Retinal pigment epithelial cell (primary cell): ENCODE data around the gene ANXA1.

ENCODE experiments used
- DNase-seq: peaks from one replicate; pipeline ENCODE4 v3.0.0-alpha.2; 2010; ENCODE audit warnings: low read depth
- H3K4me3 ChIP-seq: 2 replicates; pipeline ENCODE4 v1.5.1; 2011; ENCODE audit warnings: mild to moderate bottlenecking, low read length, control low read depth, moderate library complexity
- CTCF ChIP-seq: conservative IDR thresholded peaks from 2 replicates; pipeline ENCODE4 v1.5.1; 2011; ENCODE audit warnings: low read depth, low read length, control low read depth, inconsistent platforms

Gene ANXA1

DNA sequence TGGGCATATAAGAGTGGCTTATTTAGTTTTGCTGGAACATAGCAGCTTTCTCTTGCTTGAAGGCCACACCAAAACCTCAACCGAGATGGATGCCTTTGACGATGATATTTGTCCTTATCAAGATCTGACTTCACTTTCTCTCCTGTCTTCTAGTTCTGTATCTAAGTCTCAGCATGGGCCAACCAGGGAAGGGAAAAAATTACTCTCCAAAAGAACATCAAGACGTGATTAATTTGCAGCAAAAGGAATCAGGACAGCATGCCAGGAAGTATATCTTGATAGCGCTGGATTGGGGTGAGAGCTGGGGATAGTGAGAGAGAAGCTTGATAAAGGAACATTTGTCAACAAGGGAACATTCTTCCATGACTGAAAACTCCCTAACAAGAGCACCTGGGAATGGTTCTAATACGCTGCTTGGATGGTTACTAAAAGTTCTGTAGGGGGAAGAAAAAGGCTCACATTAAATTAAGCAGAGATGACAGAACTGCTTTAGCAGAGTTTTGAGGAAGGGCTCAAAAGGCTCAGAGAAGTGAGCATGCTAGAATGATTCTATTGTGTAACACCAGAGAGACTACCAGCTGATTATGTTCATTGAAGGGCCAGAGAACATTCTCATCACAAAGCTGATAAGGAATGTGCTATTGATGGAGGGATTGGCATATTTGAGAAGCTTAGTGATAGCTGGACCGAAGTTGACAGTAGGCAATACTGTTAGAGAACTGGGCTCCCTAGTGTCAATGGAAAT, 21.6 kb upstream of the ANXA1 start:
- no peak overlapping the region for H3K4me3 ChIP-seq
- no peak for DNase-seq
- TF ChIP-seq CTCF: no peak

DNA sequence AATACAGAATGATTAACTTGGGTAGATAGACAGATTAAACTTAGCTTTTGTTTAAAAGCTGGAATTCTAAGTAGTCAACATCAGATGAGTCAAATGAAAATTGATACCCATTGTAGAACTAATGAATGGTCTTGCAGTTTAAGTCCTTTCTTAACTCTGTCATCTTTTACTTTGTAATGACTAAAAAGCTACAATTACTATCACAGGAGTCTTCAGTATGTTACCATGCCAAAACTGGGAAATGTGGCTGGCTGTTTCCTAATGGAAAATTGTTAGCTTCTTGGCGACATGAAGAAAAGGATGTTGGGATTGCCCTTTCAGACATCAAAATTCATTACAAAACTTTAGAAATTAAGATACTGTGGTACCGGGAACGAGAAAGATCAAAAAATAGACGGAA, 20.2 kb upstream of the ANXA1 start:
- TF ChIP-seq CTCF: no peak
- no peak for DNase-seq
- H3K4me3 ChIP-seq: no peak overlapping the region

DNA sequence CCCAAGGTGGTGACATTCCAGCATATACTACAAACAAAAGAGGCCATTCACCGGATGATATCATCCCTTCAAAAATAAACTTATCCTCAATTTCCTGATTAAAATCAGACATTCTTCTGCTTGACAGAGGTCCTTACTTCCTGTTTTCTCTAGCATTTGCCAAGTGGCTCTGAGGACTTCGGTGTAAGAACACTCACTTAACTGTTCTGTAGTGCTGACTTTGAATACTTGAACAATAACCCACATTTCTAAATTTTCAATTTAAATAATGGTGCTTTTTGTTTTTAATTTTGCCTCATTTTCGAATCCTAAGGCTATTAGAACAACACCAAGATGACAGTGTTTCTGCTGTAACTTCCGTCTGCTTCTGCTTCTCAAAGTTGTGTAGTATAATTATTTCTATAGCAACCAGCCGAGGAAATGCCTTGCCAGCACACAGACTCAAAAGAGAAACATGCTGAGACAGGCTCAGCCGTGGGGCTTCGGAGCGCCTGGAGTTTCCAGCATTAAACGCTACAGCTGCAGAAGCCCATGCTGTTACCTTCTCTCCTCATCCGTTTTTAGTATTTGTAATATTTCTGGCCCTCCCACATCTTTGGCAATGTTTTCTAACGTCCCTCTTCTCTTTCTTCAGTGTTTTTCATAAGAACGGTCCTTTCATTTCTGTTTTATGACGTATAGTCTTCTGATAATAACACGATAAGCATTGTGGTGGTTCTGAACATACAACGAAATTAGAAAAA, 19.5 kb upstream of the ANXA1 start:
- no peak for TF ChIP-seq CTCF
- DNase-seq: peak; percentile 69
- peak overlapping the region; percentile 55 for H3K4me3 ChIP-seq

DNA sequence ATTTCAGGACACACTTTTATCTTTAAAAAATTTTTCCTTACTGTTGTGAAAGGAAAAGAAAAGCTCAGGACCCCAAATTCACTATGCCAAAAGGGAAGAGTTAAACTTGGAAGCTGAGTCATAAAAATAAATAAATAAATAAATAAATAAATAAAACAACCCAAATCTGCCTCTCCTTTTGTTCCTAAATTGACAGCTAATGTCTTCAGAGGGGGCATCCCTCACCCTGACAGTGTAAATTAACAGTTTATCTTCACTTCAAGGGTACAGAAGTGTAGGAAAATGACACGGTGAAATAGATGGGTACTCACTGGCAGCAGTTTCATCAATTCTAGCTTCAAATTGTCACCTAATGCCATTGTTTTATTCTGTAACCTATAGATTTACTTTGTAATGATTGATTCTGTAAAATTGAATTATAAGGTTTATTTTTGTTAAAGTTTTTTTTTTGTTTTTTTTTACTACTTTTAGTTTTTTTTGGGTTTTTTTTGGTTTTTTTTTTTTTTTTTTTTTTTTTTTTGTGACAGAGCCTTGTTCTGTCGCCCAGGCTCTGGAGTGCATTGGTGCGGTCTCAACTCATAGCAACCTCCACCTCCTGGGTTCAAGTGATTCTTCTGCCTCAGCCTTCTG, 18.5 kb upstream of the ANXA1 start:
- TF ChIP-seq CTCF: no peak
- H3K4me3 ChIP-seq: peak overlapping the region; percentile 55
- no peak for DNase-seq

GRCh38 chr9:73133921-73134407, 17.7 kb upstream of the ANXA1 start:
- H3K4me3 ChIP-seq: no peak overlapping the region
- no peak for DNase-seq
- no peak for TF ChIP-seq CTCF

DNA sequence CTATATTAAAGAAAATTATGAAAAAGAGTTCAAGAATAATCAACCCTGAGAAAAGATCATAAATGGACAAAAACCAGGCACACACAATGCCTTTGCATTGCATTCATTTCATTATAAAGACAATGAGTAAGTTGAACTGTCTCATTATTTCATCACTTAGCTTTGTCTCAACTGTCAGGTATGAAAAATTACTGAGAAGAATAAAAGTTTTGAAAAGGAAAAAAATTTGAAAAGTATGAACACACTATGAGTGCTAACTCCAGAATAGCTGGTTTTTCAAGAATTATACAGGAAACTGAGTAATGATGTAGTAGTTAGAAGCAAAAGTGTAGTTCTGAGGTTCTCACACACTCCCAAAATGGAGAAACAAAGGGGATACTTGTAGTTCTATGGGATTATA, 16.3 kb upstream of the ANXA1 start:
- no peak overlapping the region for H3K4me3 ChIP-seq
- TF ChIP-seq CTCF: no peak
- no peak for DNase-seq
